GM12864 (cell line): Measurements from ENCODE around the gene KCNMA1.

Source experiments
- DNase-seq: peaks from one replicate; pipeline ENCODE4 v3.0.0-alpha.2; 2011; ENCODE audit warnings: low read depth
- H3K4me3 ChIP-seq: 2 replicates; pipeline ENCODE4 v1.5.1; 2011; ENCODE audit warnings: mild to moderate bottlenecking, low read depth, low read length, control low read depth
- TF ChIP-seq, protein P1 (sequence below): IDR thresholded peaks from 2 replicates; pipeline ENCODE4 v1.5.1; 2011; ENCODE audit warnings: low read depth, mild to moderate bottlenecking, moderate library complexity, low read length, control low read depth, inconsistent platforms; ENCODE audit errors: missing control alignments

The KCNMA1 gene

DNA sequence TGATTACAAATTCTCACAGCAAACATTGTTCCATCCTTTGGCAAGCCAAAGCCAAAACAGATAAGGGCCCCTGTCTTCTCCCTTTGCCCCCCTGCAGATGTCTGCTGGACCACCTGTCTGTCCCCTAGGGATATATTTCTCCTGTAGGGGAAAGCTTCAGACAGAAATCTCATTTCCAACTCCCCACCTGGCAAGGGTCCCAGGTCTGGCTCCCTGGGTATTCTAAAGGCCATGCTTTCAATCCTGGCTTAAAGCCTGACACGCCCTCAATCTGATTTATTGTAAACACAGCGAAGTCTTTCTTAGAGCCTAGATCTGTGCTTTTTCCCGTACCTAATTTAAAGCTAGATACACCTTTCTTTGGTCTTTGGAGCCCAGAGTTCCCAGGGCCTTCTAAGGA lies 66.1 kb downstream of the KCNMA1 start:
- TF ChIP-seq, protein P1, sequence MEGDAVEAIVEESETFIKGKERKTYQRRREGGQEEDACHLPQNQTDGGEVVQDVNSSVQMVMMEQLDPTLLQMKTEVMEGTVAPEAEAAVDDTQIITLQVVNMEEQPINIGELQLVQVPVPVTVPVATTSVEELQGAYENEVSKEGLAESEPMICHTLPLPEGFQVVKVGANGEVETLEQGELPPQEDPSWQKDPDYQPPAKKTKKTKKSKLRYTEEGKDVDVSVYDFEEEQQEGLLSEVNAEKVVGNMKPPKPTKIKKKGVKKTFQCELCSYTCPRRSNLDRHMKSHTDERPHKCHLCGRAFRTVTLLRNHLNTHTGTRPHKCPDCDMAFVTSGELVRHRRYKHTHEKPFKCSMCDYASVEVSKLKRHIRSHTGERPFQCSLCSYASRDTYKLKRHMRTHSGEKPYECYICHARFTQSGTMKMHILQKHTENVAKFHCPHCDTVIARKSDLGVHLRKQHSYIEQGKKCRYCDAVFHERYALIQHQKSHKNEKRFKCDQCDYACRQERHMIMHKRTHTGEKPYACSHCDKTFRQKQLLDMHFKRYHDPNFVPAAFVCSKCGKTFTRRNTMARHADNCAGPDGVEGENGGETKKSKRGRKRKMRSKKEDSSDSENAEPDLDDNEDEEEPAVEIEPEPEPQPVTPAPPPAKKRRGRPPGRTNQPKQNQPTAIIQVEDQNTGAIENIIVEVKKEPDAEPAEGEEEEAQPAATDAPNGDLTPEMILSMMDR, result no peak
- no peak overlapping the region for H3K4me3 ChIP-seq
- no peak for DNase-seq

DNA sequence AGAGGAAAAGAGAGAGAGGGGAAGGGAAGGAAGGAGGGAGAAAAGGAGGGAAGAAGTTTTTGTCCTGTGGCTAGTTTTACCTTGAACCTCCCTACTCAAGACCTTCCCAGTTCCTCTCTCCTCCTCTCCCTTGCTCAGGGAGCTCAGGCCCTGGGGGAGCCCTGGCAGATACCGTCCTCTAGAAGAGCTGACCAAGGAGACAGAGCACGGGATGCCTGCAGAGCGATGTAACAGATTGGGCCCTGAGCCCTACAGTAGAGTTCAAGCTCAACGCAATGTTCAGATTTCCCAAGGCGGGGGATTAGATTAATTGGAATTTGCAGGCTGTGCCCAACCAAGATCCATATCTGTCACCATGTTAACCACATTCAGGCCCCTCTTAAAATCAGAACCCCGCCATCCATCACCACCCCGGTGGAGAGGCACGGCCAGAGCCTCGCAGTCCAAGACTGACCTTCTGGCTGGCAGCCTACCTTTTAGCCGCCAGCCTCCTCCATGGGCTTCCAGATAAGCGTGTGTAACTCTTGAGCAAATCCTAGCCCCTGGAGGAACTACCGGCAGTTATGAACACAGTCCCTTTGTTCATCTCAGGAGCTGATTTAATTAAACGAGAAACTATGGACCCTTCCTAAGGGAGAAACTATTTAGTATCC lies 70.6 kb downstream of the KCNMA1 start:
- TF ChIP-seq, protein P1, result no peak
- DNase-seq, result no peak
- no peak overlapping the region for H3K4me3 ChIP-seq

DNA sequence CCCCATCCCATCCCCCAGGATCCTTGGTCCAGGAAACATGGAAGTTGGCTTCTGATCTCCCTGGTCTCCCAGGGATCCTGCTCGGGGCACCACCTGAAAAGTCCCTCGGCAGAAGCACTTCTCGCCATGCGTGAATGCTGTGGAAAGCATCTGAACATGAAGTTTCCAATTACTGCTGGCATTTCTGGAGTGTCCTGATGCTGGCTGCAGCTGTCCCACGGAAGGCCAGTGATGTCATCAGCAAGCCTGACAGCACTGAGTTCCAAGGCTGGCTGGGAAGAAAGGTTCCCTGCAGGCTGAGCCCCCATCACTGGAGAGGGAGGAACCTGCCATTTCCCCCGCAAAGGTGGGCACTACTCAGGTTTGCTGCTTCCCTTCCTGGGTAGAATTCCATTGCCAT lies 71.4 kb downstream of the KCNMA1 start:
- DNase-seq, result no peak
- no peak overlapping the region for H3K4me3 ChIP-seq
- TF ChIP-seq, protein P1, result no peak

DNA sequence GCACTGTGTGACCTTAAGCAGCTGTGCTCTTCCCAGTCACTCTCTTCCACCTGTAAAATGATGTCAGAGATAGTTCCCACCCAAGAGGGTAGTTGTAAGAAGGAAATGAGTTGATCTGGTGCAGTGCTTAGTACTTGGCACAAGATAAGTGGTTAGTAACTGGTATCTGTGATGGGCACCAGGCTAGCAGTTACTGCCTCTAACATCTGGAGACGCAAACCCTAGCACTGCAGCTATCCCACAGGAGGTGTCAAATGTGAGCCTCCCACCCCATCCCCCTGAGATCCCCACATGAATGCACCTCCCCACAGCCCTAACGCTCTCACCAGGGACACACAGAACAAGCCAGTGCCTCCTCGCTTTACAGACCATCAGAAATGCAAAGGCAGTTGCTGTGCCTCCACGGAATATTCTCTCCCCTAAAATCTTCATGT lies 72.0 kb downstream of the KCNMA1 start:
- DNase-seq, result no peak
- H3K4me3 ChIP-seq, result no peak overlapping the region
- TF ChIP-seq, protein P1, result no peak

DNA sequence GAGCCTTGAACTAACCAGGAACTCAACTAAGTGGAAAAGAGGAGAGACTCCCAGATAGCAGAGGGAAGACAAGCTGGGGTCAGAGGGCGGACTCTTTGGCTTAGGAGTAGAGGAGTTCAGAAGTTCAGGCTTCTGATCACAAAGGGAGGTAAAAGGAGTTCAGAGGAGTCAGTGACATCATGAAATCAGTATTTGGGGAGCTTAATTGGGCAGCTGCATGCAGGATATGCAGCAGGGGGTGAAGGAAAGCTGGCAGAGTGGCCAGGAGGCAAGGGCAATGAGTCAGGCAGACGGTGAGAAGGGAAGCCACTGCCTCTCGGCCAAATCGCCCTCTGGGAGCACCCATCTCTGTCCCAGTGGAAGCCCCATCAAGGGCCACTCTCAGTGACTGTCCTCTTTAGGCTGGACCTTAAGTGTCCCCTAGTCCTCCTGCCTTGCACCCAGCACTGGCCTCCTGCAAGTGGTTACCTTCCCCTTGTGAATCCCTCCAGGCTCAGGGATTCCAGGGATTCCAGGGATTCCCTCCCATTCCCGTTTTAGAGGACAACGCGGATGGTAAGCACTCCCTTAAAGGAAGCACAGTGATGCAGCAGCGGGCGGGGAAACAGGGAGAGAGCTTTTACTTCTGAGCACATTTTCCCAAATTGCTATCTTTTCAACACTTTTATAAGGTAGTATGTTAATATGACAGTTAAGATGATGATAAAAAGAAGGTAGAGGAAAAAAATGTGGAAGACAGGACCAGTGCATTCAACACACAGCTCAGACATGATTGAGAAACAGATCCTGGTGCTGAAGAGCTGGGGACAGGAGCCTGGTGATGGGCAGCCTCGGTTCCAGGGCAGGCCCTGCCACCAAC lies 72.6 kb downstream of the KCNMA1 start:
- H3K4me3 ChIP-seq, result no peak overlapping the region
- no peak for DNase-seq
- TF ChIP-seq, protein P1, result no peak

DNA sequence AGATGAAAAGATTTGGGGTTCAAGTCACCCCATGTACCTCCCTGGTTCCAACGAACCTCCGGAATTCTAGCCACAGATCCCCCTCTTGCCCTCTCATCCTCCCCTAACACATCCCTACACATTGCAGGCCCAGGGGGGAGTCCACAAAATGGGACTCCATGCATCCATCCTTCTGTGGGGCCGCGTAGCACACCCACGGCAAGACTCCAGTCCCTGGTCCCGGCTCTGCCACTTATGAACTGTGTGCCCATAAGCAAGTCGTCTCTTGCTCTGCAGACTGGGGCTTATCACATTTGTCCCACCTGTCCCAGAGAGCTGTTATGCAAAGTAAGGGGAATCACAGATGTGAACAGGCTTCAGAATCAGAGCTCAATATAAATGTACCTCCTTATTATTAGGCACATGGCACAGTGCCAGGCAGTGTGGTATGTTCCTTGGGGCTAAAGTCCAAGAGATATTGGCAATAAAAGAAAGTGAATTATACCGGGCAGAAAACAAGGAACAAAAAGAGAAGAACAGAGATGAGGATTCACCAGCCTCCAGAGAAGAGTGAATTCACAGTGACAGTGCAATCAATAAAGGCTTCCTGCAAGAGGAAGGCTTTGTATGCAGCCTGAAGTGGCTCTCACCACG lies 73.9 kb downstream of the KCNMA1 start:
- DNase-seq, result no peak
- H3K4me3 ChIP-seq, result no peak overlapping the region
- TF ChIP-seq, protein P1, result no peak
